Left renal cortex interstitium (tissue), 4 donors: ENCODE measurements around the gene LYSMD4. TPM values are rescaled to one million over a fixed set of nuclear protein-coding genes. Genes with fewer than 3 reads are reported as not detected.

Experiments used
- DNase-seq, 4 donors: peaks; one replicate each; pipeline ENCODE4 v3.0.0-alpha.2; 2013; ENCODE audit warnings: low read depth in 4 of 4, low spot score in 2 of 4, missing footprints in 1 of 4
- polyA plus RNA-seq, 4 donors: library from polyadenylated mRNA; unstranded; fragments of 120-200 nt; gene quantifications; one replicate each; pipeline ENCODE4 v1.2.1, GENCODE V29; 2013; ENCODE audit not compliant: insufficient read length in 4 of 4

Gene LYSMD4
- polyA plus RNA-seq, 4 donors = 13.4 to 19.0 (median 15.3) TPM

GRCh38 chr15:99707473-99708270, 25.6 kb downstream of the LYSMD4 start:
- no peak for DNase-seq

DNA sequence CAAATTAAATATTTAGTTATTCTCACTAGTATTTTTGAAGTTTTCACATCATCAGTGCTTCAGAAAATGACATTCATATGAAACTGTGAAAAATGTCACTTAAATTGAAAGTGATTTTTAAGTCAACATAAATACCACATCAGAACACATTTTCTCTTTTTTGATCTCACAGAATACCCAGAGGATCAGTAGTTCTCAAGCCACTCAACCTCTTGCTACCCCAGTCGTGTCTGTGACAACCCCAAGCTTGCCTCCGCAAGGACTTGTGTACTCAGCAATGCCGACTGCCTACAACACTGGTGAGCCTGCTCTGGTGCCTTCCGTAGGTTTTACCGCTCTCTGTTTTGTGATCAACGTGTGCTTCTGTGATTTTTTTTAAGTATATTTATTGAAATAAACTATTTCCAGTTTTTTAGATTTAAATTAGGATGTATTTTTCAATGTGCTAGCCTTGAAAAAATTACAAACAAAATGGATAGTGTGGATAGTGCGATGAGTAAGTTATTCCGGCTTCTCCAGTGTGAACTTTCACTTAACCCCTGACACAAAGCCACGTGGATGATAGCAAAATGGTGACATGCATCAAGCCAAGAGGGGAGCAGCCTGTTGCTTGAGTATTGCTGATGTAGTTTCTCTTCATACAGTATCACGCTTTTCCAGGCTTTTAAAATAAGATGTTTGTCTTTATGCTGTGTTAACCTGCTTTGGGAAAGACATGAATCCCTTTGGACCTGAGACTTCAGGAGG, 26.5 kb downstream of the LYSMD4 start:
- DNase-seq = no peak

GRCh38 chr15:99704444-99704838, 28.8 kb downstream of the LYSMD4 start:
- DNase-seq = peak; percentile 65 to 86 (median 80)

DNA sequence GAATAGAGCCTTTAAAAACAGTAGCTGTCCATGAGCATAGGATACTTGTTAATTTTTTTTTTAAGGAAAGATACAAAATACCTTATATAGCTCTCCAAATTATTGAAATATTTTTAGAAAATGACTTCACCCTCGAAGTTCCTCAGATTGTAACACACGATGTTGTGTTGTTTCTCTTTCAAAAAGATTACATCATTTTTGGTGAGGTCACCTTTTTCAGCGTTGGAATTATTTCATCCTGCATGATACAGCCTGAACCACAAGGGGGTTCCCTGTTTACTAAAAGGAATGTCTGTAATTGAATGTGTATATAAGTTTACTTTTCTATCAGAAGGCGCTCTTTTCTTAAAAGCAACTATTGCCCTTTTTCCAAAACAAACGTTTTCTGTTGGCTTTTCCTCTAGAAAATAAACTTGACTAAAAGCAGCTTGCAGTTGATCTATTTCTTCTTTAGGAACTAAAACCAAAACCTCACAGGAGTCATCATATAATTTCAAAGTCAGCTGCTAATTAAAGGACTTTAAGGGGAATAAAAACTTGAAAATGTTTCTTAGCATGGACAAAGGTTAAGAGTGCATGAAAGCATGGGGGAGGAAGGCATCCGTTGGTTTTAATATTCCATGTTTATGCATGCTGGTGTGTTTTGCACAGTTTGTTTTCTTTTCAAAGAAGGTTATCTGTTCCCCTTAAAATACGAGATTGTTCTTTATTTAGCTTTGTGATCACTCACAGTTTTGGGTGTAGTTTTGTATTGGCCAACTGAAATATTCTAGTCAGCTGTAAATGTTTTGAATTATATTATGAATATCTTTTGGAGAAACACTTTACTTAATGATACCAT, 29.4 kb downstream of the LYSMD4 start:
- peak in 3 of 4 donors; percentile 51 to 66 (median 64) for DNase-seq

GRCh38 chr15:99702895-99703602, 30.2 kb downstream of the LYSMD4 start:
- no peak for DNase-seq

DNA sequence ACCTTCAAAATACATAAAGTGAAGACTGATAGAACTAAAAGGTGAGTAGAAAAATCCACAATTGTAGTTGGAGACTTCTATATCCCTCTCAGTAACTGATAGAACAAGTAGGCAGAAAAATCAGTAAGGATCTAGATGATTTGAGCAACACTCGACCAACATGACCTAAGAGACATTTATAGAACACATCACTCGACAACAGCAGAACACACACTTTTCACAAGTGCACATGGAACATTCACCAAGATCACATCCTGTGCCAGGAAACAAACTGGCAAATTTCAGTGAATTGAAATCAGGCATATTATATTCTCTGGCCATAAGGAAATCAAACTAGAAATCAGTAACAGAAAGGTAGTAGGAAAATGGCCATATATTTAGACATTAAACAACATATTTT, 37.1 kb downstream of the LYSMD4 start:
- DNase-seq = no peak

GRCh38 chr15:99692825-99693224, 40.4 kb downstream of the LYSMD4 start:
- no peak for DNase-seq

DNA sequence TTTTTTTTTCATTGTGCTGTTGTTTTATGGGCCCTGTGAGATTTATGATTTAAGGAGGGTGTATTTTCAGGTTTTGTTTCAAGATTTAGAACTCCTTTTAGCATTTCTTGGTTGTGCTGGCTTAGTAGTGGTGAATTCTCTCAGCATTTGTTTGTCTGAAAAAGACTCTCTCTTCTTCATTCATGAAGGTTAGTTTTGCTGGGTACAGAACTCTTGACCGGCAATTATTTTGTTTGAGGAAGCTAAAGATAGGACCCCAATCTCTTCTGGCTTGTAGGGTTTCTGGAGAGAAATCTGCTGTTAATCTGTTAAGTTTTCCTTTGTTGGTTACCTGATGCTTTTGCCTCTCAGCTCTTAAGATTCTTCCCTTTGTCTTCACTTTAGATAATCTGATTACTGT, 46.9 kb downstream of the LYSMD4 start:
- DNase-seq = no peak

DNA sequence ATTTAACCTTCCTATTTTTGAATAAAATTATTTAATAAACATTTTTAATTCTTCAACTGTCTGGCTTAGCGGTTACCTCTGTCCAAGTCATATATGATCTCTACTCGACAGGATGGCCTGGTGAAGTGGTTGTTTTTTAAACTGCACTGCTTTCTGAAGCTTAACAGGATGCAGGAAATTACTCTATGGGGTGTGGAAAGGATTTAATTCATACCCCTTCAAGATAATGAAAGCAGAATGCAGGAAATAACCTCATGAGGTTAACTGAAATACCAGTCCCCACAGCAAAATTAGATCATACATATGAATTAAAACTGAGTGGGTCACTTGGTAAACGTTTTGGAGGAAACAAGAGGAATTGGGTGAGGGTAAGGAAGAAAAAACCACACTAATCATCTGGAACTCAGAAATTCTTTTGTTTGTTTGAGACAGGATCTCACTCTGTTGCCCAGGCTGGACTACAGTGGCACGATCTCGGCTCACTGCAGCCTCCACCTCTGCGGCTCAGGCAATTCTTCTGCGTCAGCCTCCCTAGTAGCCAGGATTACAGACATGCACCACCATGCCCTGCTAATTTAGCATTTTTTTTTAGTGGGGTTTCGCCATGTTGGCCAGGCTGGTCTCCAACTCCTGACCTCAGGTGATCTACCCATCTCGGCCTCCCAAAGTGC, 50.1 kb downstream of the LYSMD4 start:
- no peak for DNase-seq

DNA sequence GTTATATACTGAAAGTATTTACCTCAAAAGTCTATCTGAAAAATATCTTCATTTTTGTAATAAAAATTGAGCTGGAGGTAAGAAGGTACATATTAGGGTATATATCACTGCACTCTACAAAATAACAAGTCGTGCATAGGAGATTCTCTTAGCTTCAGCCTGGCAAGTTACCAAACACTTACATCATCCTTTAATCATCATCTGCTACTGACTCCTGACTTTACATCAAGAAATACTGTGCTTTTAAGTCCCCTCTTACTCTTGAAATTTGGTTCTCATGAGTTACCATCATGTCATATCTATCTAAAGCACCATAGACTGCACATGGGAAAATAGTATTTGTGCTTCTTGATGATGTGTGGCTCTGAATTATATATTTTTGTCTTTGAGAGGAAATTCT, 50.8 kb downstream of the LYSMD4 start:
- DNase-seq = no peak

GRCh38 chr15:99681990-99682389, 51.2 kb downstream of the LYSMD4 start:
- DNase-seq = no peak

GRCh38 chr15:99680276-99680675, 53.0 kb downstream of the LYSMD4 start:
- DNase-seq = no peak

DNA sequence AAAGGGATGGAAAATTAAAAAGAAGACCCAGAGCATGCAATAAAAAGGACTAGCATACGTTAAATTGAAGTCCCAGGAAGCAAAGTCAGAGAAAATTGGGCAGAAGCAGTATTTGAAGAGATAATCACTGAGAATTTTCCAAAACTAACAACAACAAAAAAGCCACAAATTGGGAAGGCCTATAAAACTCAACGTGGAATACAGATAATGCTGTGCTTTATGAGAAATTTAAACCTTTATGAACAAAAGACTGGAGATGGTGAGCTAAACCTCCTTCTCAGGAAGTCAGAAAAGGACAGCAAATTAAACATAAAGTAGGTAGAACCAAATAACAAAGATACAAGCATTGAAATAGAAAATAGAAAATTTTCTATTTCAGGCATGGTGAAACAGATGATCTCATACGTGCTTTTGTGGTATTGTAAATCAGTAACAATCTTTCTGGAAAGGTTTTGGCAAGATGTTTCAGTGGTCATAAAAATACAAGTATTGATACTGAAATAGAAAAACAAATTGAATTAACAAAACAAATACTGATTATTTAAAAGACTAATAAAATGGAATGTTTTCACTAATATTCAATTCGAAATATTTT, 55.6 kb downstream of the LYSMD4 start:
- no peak for DNase-seq

Other genes starting within 250 kb of the LYSMD4 start
- 10 to 100 TPM; 49.8 to 55.6 (median 52.1) TPM for gene MEF2A, start 167.5 kb downstream of the LYSMD4 start, polyA plus RNA-seq